NB4 (cell line): Measurements from ENCODE around the gene SESN2.

Experiments used
- MYC ChIP-seq: IDR thresholded peaks from 2 replicates; pipeline ENCODE4 v1.6.1; 2011; ENCODE audit warnings: low read depth, low read length
- POLR2A ChIP-seq: IDR thresholded peaks from 2 replicates; pipeline ENCODE4 v1.6.1; 2011; ENCODE audit warnings: mild to moderate bottlenecking; ENCODE audit not compliant: insufficient read length; ENCODE audit errors: extremely low read depth
- TF ChIP-seq, protein P1 (sequence below): IDR thresholded peaks from one replicate; pipeline ENCODE4 v1.5.1; 2012; ENCODE audit warnings: low read depth, low read length
- TF ChIP-seq, protein P2 (sequence below): IDR thresholded peaks from 2 replicates; pipeline ENCODE4 v1.6.1; 2011; ENCODE audit warnings: low read depth, low read length

DNA sequence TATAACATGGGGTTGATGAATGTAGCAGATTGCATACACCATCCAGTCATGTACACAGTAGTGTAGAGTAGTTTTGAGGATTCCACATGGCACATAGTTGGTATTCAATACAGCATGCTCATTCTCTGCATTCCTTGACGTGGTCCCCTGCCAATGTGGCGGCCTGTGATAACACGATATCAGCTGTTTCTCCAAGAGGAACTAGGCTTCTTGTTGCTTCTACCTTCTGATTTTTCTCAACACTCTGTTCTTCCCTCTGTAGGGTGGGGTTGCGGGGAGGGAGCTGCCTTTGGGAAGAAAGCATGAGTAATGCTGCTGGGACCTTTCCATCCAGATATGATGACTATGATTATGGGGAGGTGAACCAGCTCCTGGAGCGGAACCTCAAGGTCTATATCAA lies 19.4 kb downstream of the SESN2 start:
- TF ChIP-seq, protein P1, sequence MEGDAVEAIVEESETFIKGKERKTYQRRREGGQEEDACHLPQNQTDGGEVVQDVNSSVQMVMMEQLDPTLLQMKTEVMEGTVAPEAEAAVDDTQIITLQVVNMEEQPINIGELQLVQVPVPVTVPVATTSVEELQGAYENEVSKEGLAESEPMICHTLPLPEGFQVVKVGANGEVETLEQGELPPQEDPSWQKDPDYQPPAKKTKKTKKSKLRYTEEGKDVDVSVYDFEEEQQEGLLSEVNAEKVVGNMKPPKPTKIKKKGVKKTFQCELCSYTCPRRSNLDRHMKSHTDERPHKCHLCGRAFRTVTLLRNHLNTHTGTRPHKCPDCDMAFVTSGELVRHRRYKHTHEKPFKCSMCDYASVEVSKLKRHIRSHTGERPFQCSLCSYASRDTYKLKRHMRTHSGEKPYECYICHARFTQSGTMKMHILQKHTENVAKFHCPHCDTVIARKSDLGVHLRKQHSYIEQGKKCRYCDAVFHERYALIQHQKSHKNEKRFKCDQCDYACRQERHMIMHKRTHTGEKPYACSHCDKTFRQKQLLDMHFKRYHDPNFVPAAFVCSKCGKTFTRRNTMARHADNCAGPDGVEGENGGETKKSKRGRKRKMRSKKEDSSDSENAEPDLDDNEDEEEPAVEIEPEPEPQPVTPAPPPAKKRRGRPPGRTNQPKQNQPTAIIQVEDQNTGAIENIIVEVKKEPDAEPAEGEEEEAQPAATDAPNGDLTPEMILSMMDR, result no peak
- TF ChIP-seq POLR2A (no peak), MYC (no peak)
- TF ChIP-seq, protein P2, sequence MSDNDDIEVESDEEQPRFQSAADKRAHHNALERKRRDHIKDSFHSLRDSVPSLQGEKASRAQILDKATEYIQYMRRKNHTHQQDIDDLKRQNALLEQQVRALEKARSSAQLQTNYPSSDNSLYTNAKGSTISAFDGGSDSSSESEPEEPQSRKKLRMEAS, result no peak
